K562 (cell line): ENCODE results near the gene ST6GALNAC6. TPM values are rescaled to one million over a fixed set of nuclear protein-coding genes. Genes with fewer than 3 reads are reported as not detected.

Experiments
- CREB1 ChIP-seq, 2 experiments: sonication (generic) in 1 of 2; formaldehyde crosslinking in 1 of 2; IDR thresholded peaks; 2 replicates each; pipeline versions ENCODE4 v1.6.1 to v1.8.0; 2012 to 2022; ENCODE audit warnings: inconsistent platforms in 1 of 2, mild to moderate bottlenecking in 1 of 2, missing genetic modification reagents in 1 of 2, moderate library complexity in 1 of 2
- CREBBP ChIP-seq: IDR thresholded peaks from one replicate; pipeline ENCODE4 v1.6.1; 2012; ENCODE audit warnings: low read depth, mild to moderate bottlenecking, control low read depth, inconsistent platforms, low read length
- GATAD2A ChIP-seq: fragments of 450-650 bp; IDR thresholded peaks from 2 replicates; pipeline ENCODE4 v1.6.1; 2017
- HMG20B ChIP-seq: fragments of 250-450 bp; sonication (Bioruptor Pico); IDR thresholded peaks from 2 replicates; pipeline ENCODE4 v1.5.0; 2021; ENCODE audit warnings: mild to moderate bottlenecking
- KHSRP ChIP-seq: fragments of 450-650 bp; IDR thresholded peaks from 2 replicates; pipeline ENCODE4 v1.6.1; 2017
- RBBP5 ChIP-seq: fragments of 200-600 bp; sonication (generic); IDR thresholded peaks from 2 replicates; pipeline ENCODE4 v1.6.1; 2012; ENCODE audit warnings: borderline replicate concordance, mild to moderate bottlenecking, low read length, control low read depth, inconsistent platforms; ENCODE audit not compliant: insufficient read depth, poor library complexity, severe bottlenecking
- SAFB2 ChIP-seq: fragments of 200-400 bp; formaldehyde crosslinking; IDR thresholded peaks from 2 replicates; pipeline ENCODE4 v1.6.1; 2018; ENCODE audit warnings: borderline replicate concordance, low read length, low read depth, moderate library complexity; ENCODE audit not compliant: severe bottlenecking
- SOX6 ChIP-seq: fragments of 450-650 bp; IDR thresholded peaks from 2 replicates; pipeline ENCODE4 v1.6.1; 2014; ENCODE audit warnings: mild to moderate bottlenecking
- TAF9B ChIP-seq: fragments of 450-650 bp; IDR thresholded peaks from 2 replicates; pipeline ENCODE4 v1.6.1; 2018; ENCODE audit warnings: mild to moderate bottlenecking; ENCODE audit not compliant: partially characterized antibody
- THAP12 ChIP-seq: fragments of 250-450 bp; sonication (Bioruptor Pico); IDR thresholded peaks from 2 replicates; pipeline ENCODE4 v1.9.0; 2021; ENCODE audit warnings: mild to moderate bottlenecking, inconsistent platforms
- U2AF1 ChIP-seq: fragments of 200-400 bp; formaldehyde crosslinking; optimal IDR thresholded peaks from 2 replicates; pipeline ENCODE3; 2017; ENCODE audit warnings: mild to moderate bottlenecking, low read depth, low read length, moderate library complexity
- ZNF561 ChIP-seq: fragments of 450-650 bp; formaldehyde crosslinking; conservative IDR thresholded peaks from 2 replicates; pipeline ENCODE4 v1.4.0; 2020; ENCODE audit warnings: mild to moderate bottlenecking, moderate library complexity
- ZNF778 ChIP-seq: fragments of 450-650 bp; formaldehyde crosslinking; IDR thresholded peaks from 2 replicates; pipeline ENCODE4 v1.4.0; 2020; ENCODE audit warnings: mild to moderate bottlenecking, moderate library complexity
- polyA plus RNA-seq, 8 experiments: library from polyadenylated mRNA; depleted of rRNA in 4 of 8; stranded (reverse) in 5 of 8; unstranded in 3 of 8; fragments of >200 nt; fragmentation: Nextera tagmentation in 2 of 8; fragmentation: Illumina TruSeq in 1 of 8; extraction: Ambion mirVana in 2 of 8; extraction: Trizol in 1 of 8; gene quantifications; 2 replicates each; pipeline versions ENCODE4 v1.2.1 to v1.2.3, GENCODE V29; 2011 to 2014; ENCODE audit warnings: inconsistent platforms in 1 of 8, missing spikeins in 1 of 8
- total RNA-seq, 7 experiments: library from RNA; depleted of rRNA in 6 of 7; stranded (reverse); fragments of >200 nt in 6 of 7; fragmentation: Illumina TruSeq in 2 of 7; extraction: Trizol in 2 of 7; gene quantifications; 2 replicates each; pipeline versions ENCODE4 v1.2.1 to v1.2.3, GENCODE V29; 2011 to 2021; ENCODE audit warnings: low replicate concordance in 1 of 7
- TF ChIP-seq, protein P1 (sequence below): fragments of 450-650 bp; formaldehyde crosslinking; IDR thresholded peaks from 2 replicates; pipeline ENCODE4 v1.4.0; 2022; ENCODE audit warnings: missing genetic modification characterization
- TF ChIP-seq, protein P2 (sequence below), 2 experiments: IDR thresholded peaks; 2 replicates each; pipeline ENCODE4 v1.6.1; 2012; ENCODE audit warnings: improper control_type of control experiment in 2 of 2, low read depth in 2 of 2, low read length in 2 of 2, borderline replicate concordance in 1 of 2

Gene ST6GALNAC6
- total and polyA plus RNA-seq, 9 of the 15 experiments (the other 6 are each of a cell fraction or from before 2014, with no cell fraction given) = 0.13 to 23.0 (median 14.5) TPM

DNA sequence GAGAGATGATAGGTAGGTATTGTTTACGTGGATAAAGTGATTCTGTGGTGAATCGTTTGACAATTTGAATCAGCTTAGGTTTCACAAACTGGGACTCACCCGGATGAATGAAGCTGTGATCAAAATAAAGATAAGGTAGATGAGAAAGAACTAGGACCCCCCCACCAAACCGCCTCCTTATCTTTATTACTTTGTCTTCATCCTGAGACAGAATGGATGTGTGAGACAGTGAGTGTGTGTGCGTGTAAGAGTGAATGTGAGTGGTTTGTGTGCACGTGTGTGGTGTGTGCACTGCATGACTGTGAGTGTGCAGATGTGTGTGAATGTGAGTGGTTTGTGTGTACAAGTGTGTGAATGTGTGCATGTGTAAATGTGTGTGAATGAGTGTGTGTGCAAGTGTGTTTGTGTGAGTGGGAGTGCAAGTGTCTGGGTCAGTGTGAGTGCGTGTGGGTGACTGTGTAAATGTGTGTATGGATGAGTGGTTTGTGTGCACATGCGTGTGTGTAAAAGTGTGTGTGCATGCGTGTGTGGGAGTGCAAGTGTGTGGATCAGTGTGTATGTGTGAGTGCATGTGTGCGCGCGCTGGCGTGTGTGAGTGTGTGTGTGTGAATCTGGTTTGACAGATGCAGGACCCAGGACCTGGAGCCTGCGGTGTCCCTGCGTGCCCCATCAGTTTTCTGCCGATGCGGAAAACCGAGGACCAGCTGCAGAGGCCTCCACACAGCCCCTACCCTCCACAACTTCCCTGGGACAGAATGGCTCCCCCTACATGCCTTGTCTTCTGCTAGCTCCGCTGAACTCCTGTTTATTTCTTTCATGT lies 33.5 kb downstream of the ST6GALNAC6 start (continued):
- peak; percentile 81 for TF ChIP-seq GATAD2A
- no peak for TF ChIP-seq U2AF1
- TF ChIP-seq CREB1 (IDR thresholded peaks at IDR 0.05) = no peak
- no peak for TF ChIP-seq CREB1 (CRISPR knock-in tag; IDR thresholded peaks at IDR 0.05)
- TF ChIP-seq ZNF561 = no peak
- TF ChIP-seq CREBBP = no peak
- TF ChIP-seq, protein P1, sequence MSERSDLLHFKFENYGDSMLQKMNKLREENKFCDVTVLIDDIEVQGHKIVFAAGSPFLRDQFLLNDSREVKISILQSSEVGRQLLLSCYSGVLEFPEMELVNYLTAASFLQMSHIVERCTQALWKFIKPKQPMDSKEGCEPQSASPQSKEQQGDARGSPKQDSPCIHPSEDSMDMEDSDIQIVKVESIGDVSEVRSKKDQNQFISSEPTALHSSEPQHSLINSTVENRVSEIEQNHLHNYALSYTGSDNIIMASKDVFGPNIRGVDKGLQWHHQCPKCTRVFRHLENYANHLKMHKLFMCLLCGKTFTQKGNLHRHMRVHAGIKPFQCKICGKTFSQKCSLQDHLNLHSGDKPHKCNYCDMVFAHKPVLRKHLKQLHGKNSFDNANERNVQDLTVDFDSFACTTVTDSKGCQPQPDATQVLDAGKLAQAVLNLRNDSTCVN (CRISPR knock-in tag) = peak; percentile 97
- TF ChIP-seq ZNF778 (CRISPR knock-in tag) = no peak
- no peak for TF ChIP-seq THAP12 (CRISPR knock-in tag)
- TF ChIP-seq SAFB2 = no peak
- no peak for TF ChIP-seq TAF9B
- peak; percentile 87; the same call in 1 of the 2 replicates for TF ChIP-seq SOX6
- TF ChIP-seq, protein P2, sequence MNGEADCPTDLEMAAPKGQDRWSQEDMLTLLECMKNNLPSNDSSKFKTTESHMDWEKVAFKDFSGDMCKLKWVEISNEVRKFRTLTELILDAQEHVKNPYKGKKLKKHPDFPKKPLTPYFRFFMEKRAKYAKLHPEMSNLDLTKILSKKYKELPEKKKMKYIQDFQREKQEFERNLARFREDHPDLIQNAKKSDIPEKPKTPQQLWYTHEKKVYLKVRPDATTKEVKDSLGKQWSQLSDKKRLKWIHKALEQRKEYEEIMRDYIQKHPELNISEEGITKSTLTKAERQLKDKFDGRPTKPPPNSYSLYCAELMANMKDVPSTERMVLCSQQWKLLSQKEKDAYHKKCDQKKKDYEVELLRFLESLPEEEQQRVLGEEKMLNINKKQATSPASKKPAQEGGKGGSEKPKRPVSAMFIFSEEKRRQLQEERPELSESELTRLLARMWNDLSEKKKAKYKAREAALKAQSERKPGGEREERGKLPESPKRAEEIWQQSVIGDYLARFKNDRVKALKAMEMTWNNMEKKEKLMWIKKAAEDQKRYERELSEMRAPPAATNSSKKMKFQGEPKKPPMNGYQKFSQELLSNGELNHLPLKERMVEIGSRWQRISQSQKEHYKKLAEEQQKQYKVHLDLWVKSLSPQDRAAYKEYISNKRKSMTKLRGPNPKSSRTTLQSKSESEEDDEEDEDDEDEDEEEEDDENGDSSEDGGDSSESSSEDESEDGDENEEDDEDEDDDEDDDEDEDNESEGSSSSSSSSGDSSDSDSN (IDR thresholded peaks at IDR 0.05; ENCODE audit: borderline replicate concordance in 1 of 2, low read depth in 2 of 2, low read length in 2 of 2) = no peak
- no peak for TF ChIP-seq KHSRP
- no peak for TF ChIP-seq HMG20B (CRISPR knock-in tag)
- no peak for TF ChIP-seq RBBP5
